Measurements from ENCODE around the gene MT4.

MT4 gene

GRCh38 chr16:56605475-56605874, 40.6 kb downstream of the MT4 start:
- no peak for DNase-seq

DNA sequence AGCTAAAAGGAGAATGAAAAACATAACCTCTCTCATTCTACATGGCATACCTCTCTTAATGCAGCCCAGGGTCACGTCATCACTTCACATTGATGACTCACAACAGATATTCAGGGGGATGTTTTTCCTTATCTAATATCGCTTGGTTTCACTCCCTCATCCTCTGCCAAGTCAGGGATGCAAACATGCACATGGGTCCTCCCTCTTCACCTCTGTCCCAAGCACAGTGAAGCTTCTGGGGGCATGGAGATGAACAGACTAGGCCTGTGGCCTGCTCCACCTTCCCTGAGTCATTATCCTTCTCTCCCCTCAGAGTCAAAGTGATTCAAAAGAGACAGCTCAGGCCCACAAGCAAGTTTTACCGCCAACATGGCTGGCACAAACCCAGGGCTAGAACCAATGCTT, 41.2 kb downstream of the MT4 start:
- DNase-seq, result no peak

- no peak for DNase-seq
Observed at GRCh38 chr16:56606476-56607108, 41.7 kb downstream of the MT4 start.

- peak; percentile 6 for DNase-seq
Observed at GRCh38 chr16:56607109-56607618, 42.3 kb downstream of the MT4 start.

GRCh38 chr16:56607675-56608042, 42.8 kb downstream of the MT4 start:
- no peak for DNase-seq

GRCh38 chr16:56608043-56608875, 43.4 kb downstream of the MT4 start, which contains the start of gene MT2A:
Gene MT2A, plus strand, starts transcription at chr16:56608584. Its CDS starts 72 bp downstream, at chr16:56608656.
- DNase-seq, result peak; percentile 94

DNA sequence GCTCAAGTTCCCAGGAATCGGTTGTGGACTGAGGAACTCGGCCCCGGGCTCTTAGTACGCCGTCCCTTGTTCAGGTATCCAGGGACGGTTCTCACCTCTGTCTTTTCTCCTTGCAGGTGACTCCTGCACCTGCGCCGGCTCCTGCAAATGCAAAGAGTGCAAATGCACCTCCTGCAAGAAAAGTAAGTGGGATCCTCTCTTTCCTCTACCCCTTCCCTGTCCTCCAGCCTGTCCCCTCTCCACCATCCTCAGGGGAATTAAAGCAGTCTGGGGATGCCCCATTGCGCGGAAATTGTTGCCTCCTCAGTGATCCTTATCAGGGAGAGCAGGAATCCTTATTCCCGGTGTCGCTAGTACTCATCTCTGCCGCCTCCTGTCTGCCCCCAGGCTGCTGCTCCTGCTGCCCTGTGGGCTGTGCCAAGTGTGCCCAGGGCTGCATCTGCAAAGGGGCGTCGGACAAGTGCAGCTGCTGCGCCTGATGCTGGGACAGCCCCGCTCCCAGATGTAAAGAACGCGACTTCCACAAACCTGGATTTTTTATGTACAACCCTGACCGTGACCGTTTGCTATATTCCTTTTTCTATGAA, 44.1 kb downstream of the MT4 start:
- peak; percentile 56 for DNase-seq

DNA sequence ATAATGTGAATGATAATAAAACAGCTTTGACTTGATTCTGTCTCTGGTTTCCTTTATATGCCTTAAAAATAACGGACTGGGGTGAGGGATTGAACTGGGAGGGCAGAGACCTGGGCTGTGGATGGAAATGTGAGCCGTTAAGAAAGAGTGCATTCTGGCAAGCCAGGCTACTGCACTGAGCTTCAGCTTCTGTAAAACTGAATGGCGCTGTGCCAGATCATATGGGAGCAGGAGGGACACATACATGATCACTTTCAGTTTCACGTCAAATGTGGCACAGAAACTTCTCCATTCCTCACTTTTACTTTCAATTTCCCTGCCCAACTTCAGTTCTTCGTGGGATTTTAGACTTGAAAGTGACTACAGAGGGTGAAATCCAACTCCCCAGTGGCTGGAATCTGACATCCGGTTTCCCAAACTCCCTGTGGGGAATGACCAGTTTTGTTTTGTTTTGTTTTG, 44.6 kb downstream of the MT4 start:
- peak; percentile 67 for DNase-seq

DNA sequence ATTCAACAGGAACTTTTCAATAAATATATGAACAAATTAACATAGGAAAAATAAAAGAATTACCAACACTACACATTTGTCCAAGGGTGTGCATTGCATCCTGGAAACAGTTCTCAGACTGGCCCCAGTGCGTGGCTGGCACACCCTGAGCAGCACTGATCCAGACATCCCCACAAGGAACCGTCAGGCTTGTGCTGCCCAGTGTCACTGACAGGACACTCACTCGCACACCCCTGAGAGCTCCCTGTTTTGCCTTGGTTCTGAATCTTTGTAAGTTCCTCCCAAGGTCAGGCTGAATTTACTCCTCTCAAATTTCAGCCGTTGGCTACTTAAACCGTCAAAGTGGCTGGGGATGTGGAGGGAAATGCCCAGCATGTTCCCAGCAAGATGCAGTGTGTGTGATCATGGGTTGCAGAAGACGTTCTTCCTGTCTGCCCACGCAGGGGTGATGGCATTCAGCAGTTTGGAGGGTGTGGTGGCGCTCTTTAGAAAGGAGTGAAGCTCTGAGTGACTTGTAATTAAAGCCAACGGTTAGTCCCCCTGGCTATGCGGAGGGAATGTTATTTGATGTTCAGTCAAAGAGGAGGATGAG, 45.2 kb downstream of the MT4 start:
- DNase-seq, result peak; percentile 82

GRCh38 chr16:56610609-56611111, 45.8 kb downstream of the MT4 start:
- DNase-seq, result no peak

DNA sequence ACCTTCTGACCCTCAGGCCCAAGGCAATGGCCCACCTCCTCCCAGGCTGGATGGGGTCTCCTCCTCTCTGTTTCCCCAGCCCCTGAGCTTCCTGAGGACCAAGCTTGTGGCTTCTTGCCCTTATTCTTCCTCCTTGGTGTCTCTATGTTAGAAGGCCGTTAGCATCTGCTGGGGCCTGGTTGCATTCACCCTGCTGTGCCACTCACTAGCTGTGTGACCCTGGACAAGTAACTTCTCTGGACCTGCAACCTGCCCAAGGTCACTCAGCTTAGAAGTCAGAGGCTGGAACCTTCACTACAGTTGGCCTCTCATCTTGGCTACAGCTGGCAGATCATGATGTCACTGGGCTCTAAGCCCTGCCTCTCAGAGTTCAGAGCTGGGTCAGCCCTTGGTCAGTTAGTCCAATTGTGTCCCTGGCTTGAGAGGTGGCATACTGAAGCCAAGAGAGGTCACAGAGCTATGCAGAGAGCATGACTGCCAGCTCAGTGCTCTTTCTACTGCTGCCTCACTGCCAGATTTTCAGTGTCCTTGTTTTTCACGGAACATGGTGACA, 46.5 kb downstream of the MT4 start:
- no peak for DNase-seq

DNA sequence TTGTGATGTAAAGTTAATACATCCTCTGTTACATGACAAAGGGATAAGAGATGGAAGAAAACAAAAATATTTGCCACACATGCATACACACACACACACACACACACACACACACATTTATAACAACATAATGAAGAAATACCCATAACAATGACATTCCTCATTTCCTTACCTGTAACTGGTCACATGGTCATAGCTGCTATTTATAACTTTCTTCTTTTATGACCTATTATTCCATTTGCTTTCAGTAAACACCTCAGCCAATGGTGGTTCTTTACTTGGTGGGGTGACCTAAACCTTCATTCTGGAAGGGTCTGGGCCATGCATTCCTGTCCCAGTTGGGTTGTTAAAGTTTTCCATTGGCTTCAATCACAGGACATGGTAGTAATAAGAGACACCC, 48.8 kb downstream of the MT4 start:
- DNase-seq, result no peak

- DNase-seq, result no peak
Observed at GRCh38 chr16:56614549-56614991, 49.7 kb downstream of the MT4 start.

GRCh38 chr16:56615353-56615752, 50.5 kb downstream of the MT4 start:
- no peak for DNase-seq

- DNase-seq, result no peak
Observed at GRCh38 chr16:56616608-56617211, 51.8 kb downstream of the MT4 start.

GRCh38 chr16:56617212-56618085, 52.6 kb downstream of the MT4 start:
- DNase-seq, result peak; percentile 47

GRCh38 chr16:56618138-56618537, 53.3 kb downstream of the MT4 start:
- no peak for DNase-seq
